SW 1271 (cell line): Measurements from ENCODE around the gene OPCML.

ENCODE experiments used
- DNase-seq, 2 experiments: peaks; one replicate each; lab custom pipeline; 2025; lab: John Stamatoyannopoulos, UW

The OPCML gene

GRCh38 chr11:132894606-132895005, 637.7 kb downstream of the OPCML start:
- no peak for DNase-seq

- DNase-seq = no peak
These were observed 639.4 kb downstream of the OPCML start for GRCh38 chr11:132892876-132893275.

- DNase-seq = no peak
These were observed 644.1 kb downstream of the OPCML start for GRCh38 chr11:132888226-132888625.

GRCh38 chr11:132886335-132886734, 646.0 kb downstream of the OPCML start:
- no peak for DNase-seq

- DNase-seq = no peak
These were observed 649.1 kb downstream of the OPCML start for GRCh38 chr11:132883241-132883640.

- no peak for DNase-seq
These were observed 650.7 kb downstream of the OPCML start for GRCh38 chr11:132881622-132882021.

GRCh38 chr11:132878111-132878510, 654.2 kb downstream of the OPCML start:
- DNase-seq = no peak

GRCh38 chr11:132876705-132877104, 655.6 kb downstream of the OPCML start:
- DNase-seq = no peak

GRCh38 chr11:132876239-132876638, 656.1 kb downstream of the OPCML start:
- no peak for DNase-seq

- DNase-seq = no peak
These were observed 657.7 kb downstream of the OPCML start for GRCh38 chr11:132874638-132875037.

- no peak for DNase-seq
These were observed 658.5 kb downstream of the OPCML start for GRCh38 chr11:132873841-132874240.

GRCh38 chr11:132872211-132872610, 660.1 kb downstream of the OPCML start:
- DNase-seq = no peak

GRCh38 chr11:132866783-132867545, 665.3 kb downstream of the OPCML start:
- DNase-seq = no peak

GRCh38 chr11:132865623-132866022, 666.7 kb downstream of the OPCML start:
- no peak for DNase-seq

GRCh38 chr11:132864811-132865576, 667.3 kb downstream of the OPCML start:
- no peak for DNase-seq

GRCh38 chr11:132862933-132863332, 669.4 kb downstream of the OPCML start:
- no peak for DNase-seq

GRCh38 chr11:132862137-132862536, 670.2 kb downstream of the OPCML start:
- no peak for DNase-seq

GRCh38 chr11:132859306-132859705, 673.0 kb downstream of the OPCML start:
- no peak for DNase-seq

- no peak for DNase-seq
These were observed 674.1 kb downstream of the OPCML start for GRCh38 chr11:132858223-132858622.

- DNase-seq = no peak
These were observed 676.3 kb downstream of the OPCML start for GRCh38 chr11:132856032-132856431.

- no peak for DNase-seq
These were observed 676.8 kb downstream of the OPCML start for GRCh38 chr11:132855516-132855915.

- DNase-seq = no peak
These were observed 678.4 kb downstream of the OPCML start for GRCh38 chr11:132853886-132854285.

- DNase-seq = no peak
These were observed 679.9 kb downstream of the OPCML start for GRCh38 chr11:132852361-132852760.
